Measurements from ENCODE around the gene ACTN1.

ACTN1 gene

DNA sequence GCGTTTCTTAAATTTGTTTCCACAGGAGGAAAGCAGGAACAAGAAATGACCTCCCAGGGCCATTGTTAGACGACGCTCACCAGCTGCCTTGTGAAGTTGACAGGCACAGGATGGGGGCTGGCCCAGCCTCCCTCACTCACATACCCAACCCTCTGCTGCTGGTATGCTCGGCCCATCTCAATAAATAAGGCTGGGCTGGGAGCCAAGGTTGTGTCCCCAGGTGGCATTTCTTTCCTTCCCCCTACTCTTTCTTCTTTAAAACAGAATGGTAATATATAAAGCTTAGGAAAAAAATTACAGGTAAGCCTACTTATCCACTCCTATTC is 93.0 kb downstream of the ACTN1 start (continued):
- TF ChIP-seq, protein P1, sequence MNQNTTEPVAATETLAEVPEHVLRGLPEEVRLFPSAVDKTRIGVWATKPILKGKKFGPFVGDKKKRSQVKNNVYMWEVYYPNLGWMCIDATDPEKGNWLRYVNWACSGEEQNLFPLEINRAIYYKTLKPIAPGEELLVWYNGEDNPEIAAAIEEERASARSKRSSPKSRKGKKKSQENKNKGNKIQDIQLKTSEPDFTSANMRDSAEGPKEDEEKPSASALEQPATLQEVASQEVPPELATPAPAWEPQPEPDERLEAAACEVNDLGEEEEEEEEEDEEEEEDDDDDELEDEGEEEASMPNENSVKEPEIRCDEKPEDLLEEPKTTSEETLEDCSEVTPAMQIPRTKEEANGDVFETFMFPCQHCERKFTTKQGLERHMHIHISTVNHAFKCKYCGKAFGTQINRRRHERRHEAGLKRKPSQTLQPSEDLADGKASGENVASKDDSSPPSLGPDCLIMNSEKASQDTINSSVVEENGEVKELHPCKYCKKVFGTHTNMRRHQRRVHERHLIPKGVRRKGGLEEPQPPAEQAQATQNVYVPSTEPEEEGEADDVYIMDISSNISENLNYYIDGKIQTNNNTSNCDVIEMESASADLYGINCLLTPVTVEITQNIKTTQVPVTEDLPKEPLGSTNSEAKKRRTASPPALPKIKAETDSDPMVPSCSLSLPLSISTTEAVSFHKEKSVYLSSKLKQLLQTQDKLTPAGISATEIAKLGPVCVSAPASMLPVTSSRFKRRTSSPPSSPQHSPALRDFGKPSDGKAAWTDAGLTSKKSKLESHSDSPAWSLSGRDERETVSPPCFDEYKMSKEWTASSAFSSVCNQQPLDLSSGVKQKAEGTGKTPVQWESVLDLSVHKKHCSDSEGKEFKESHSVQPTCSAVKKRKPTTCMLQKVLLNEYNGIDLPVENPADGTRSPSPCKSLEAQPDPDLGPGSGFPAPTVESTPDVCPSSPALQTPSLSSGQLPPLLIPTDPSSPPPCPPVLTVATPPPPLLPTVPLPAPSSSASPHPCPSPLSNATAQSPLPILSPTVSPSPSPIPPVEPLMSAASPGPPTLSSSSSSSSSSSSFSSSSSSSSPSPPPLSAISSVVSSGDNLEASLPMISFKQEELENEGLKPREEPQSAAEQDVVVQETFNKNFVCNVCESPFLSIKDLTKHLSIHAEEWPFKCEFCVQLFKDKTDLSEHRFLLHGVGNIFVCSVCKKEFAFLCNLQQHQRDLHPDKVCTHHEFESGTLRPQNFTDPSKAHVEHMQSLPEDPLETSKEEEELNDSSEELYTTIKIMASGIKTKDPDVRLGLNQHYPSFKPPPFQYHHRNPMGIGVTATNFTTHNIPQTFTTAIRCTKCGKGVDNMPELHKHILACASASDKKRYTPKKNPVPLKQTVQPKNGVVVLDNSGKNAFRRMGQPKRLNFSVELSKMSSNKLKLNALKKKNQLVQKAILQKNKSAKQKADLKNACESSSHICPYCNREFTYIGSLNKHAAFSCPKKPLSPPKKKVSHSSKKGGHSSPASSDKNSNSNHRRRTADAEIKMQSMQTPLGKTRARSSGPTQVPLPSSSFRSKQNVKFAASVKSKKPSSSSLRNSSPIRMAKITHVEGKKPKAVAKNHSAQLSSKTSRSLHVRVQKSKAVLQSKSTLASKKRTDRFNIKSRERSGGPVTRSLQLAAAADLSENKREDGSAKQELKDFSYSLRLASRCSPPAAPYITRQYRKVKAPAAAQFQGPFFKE (tag by site-specific recombination; IDR thresholded peaks at IDR 0.05; ENCODE audit: borderline replicate concordance), result no peak
- TF ChIP-seq ZBTB7A (tag by site-specific recombination; IDR thresholded peaks at IDR 0.05; ENCODE audit: low read depth) (no peak), KLF16 (tag by site-specific recombination; IDR thresholded peaks at IDR 0.05) (no peak), ZXDB (tag by site-specific recombination; IDR thresholded peaks at IDR 0.05) (no peak), GFI1B (tag by site-specific recombination; IDR thresholded peaks at IDR 0.05) (no peak)

DNA sequence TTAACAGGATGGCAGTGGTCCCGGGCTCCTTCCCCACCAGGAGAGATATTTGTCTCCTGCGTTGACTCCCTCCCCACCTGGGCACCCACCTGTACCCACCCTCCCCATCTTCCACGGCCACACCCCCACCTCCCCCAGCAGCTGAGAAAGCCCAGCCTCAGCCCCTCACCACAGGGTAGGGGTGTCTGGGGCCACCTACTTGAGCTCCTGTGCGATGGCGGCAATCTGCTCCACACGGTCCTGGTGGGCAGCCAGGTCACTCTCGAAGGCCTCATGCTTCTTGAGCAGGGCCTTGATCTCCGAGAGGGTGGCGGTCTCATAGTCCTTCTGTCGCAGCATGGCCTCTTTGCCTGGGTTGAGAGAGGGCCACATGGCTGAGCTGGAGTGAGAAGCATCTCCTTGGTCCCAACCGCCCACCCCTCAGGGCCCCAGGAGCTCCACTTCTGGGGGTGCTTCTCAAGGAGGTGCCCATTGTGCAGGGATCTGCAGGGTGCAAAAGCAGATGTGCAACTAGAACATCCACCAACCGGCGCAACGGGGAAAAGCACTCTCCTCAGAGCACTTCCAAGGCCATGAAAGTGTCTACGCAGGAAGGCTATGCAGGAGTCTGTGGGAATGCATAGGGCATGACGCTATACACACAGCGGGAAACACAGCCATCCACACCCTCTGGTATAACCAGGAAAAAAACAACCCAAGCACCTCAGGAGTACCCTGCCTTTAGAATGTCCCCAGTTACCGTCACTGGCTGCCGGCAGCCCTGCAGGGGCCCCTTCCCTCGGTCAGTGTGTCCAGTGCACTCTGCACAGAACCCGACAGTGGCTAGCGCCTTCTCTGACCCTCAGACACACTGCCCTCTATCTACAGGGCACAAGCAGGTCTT is 93.6 kb downstream of the ACTN1 start:
- H3K4me3 ChIP-seq (ENCODE audit: low read depth, low read length), result no peak overlapping the region
- ChIA-PET CTCF (no interaction called here), POLR2A (no interaction called here)
- no peaks in the 10 kb centered on the region for H3K4me1 ChIP-seq (ENCODE audit: control insufficient read depth, insufficient read depth, low read length)
- no peaks in the 10 kb centered on the region for H3K9me3 ChIP-seq (ENCODE audit: control insufficient read depth, insufficient read depth, low read depth, low read length)
- H3K36me3 ChIP-seq (ENCODE audit: control insufficient read depth in 2 of 2, insufficient read depth in 1 of 2, low read length in 2 of 2), result peaks cover 7 to 79% of the 10 kb centered on the region in 2 experiments; a peak in 2 of 3 replicates
- TF ChIP-seq BCL11A (tag by site-specific recombination; IDR thresholded peaks at IDR 0.05; ENCODE audit: low read depth), result no peak
- no peak for TF ChIP-seq ZNF776 (tag by site-specific recombination; IDR thresholded peaks at IDR 0.05; ENCODE audit: borderline replicate concordance)
- TF ChIP-seq, protein P2, sequence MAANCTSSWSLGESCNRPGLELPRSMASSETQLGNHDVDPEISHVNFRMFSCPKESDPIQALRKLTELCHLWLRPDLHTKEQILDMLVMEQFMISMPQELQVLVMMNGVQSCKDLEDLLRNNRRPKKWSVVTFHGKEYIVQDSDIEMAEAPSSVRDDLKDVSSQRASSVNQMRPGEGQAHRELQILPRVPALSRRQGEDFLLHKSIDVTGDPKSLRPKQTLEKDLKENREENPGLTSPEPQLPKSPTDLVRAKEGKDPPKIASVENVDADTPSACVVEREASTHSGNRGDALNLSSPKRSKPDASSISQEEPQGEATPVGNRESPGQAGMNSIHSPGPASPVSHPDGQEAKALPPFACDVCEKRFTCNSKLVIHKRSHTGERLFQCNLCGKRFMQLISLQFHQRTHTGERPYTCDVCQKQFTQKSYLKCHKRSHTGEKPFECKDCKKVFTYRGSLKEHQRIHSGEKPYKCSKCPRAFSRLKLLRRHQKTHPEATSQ (tag by site-specific recombination; IDR thresholded peaks at IDR 0.05), result no peak
- TF ChIP-seq, protein P3, sequence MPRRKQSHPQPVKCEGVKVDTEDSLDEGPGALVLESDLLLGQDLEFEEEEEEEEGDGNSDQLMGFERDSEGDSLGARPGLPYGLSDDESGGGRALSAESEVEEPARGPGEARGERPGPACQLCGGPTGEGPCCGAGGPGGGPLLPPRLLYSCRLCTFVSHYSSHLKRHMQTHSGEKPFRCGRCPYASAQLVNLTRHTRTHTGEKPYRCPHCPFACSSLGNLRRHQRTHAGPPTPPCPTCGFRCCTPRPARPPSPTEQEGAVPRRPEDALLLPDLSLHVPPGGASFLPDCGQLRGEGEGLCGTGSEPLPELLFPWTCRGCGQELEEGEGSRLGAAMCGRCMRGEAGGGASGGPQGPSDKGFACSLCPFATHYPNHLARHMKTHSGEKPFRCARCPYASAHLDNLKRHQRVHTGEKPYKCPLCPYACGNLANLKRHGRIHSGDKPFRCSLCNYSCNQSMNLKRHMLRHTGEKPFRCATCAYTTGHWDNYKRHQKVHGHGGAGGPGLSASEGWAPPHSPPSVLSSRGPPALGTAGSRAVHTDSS (tag by site-specific recombination; IDR thresholded peaks at IDR 0.05), result no peak
- TF ChIP-seq ZSCAN16 (tag by site-specific recombination; IDR thresholded peaks at IDR 0.05), result no peak
- no peak for TF ChIP-seq KLF1 (tag by site-specific recombination; IDR thresholded peaks at IDR 0.05)
- TF ChIP-seq SCRT2 (tag by site-specific recombination; IDR thresholded peaks at IDR 0.05), result no peak
- no peak for TF ChIP-seq TRIM28 (IDR thresholded peaks at IDR 0.05; ENCODE audit: borderline replicate concordance, low read length)
- TF ChIP-seq ZNF785 (tag by site-specific recombination; IDR thresholded peaks at IDR 0.05), result no peak
- TF ChIP-seq ZNF571 (tag by site-specific recombination; IDR thresholded peaks at IDR 0.05), result no peak
- TF ChIP-seq ZNF2 (tag by site-specific recombination; IDR thresholded peaks at IDR 0.05), result no peak
- TF ChIP-seq OVOL3 (tag by site-specific recombination; IDR thresholded peaks at IDR 0.05), result no peak
- H3K27ac ChIP-seq (ENCODE audit: extremely low read depth, low read depth, low read length), result no peak overlapping the region
